GM12892 (cell line): ENCODE data around the gene KCNAB1.
"Not testable (repeated sequence)": the region's sequence is repeated elsewhere in the genome, so short reads cannot be mapped to it uniquely, and the experiment has no call there.

Experiments
- POLR2A ChIP-seq: IDR thresholded peaks from 2 replicates; pipeline ENCODE4 v1.6.1; 2011; ENCODE audit warnings: low read depth, low read length, control low read depth
- POLR2AphosphoS5 ChIP-seq: IDR thresholded peaks from 2 replicates; pipeline ENCODE4 v1.6.1; 2011; ENCODE audit warnings: low read depth, low read length, control low read depth

GRCh38 chr3:156095652-156096051, 24.7 kb upstream of the KCNAB1 start:
- not testable (repeated sequence) for TF ChIP-seq POLR2A, POLR2AphosphoS5
